Measurements from ENCODE around the gene VARS2. TPM values are rescaled to one million over a fixed set of nuclear protein-coding genes. Genes with fewer than 3 reads are reported as not detected.

The VARS2 gene
- total RNA-seq, 1 experiment from 2014 or later = 60.3 TPM

DNA sequence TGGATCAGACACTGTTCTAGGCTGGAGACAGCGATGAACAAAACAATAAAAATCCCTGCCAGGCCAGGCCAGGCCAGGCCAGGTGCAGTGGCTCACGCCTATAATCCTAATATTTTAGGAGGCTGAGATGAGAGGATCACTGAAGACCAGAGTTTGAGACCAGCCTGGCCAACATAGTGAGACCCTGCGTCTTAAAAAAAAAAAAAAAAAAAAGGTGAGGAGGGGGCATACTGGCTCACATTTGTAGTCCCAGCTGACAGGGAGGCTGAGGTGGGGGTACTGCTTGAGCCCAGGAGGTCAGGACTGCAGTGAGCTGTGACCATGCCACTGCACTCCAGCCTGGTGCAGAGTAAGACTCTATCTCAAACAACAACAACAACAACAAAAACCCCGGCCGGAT lies 31.2 kb downstream of the VARS2 start:
- Histone ChIP-seq H3K27me3 (ENCODE audit: insufficient read depth, low read depth) (0 out of 2 replicates have a peak, but pooled peaks cover 3% of the 10 kb centered on the region), H3K4me2 (no peak overlapping the region), H3K9me2 (ENCODE audit: insufficient read depth) (no peaks in the 10 kb centered on the region), H3K4me1 (replicated peaks; ENCODE audit: insufficient read depth) (peaks cover 4% of the 10 kb centered on the region; the same call in 1 of the 2 replicates), H2AFZ (no peak overlapping the region), H3K79me2 (ENCODE audit: low read depth) (no peaks in the 10 kb centered on the region), H4K20me1 (ENCODE audit: insufficient read depth) (no peaks in the 10 kb centered on the region), H3K36me3 (ENCODE audit: low read depth) (no peaks in the 10 kb centered on the region), H3K4me3 (no peak overlapping the region), H3K27ac (no peak overlapping the region), H3F3A (ENCODE audit: insufficient read depth, low read depth) (peaks cover 5% of the 10 kb centered on the region; the same call in 1 of the 2 replicates), H3K9me3 (ENCODE audit: insufficient read depth, low read depth) (no peaks in the 10 kb centered on the region)
- no TSS peak for BruUV-seq (replicated peaks)
- TF ChIP-seq EZH2 (IDR thresholded peaks at IDR 0.05; ENCODE audit: low read depth) = no peak
- TF ChIP-seq, protein P1, sequence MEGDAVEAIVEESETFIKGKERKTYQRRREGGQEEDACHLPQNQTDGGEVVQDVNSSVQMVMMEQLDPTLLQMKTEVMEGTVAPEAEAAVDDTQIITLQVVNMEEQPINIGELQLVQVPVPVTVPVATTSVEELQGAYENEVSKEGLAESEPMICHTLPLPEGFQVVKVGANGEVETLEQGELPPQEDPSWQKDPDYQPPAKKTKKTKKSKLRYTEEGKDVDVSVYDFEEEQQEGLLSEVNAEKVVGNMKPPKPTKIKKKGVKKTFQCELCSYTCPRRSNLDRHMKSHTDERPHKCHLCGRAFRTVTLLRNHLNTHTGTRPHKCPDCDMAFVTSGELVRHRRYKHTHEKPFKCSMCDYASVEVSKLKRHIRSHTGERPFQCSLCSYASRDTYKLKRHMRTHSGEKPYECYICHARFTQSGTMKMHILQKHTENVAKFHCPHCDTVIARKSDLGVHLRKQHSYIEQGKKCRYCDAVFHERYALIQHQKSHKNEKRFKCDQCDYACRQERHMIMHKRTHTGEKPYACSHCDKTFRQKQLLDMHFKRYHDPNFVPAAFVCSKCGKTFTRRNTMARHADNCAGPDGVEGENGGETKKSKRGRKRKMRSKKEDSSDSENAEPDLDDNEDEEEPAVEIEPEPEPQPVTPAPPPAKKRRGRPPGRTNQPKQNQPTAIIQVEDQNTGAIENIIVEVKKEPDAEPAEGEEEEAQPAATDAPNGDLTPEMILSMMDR (conservative IDR thresholded peaks at IDR 0.05) = no peak
- no peak for DNase-seq
- intact Hi-C loops (cut with micrococcal nuclease; ENCODE audit: unreplicated experiment) = no loop called here
- ChIA-PET CTCF (interaction anchor here (0.5 kb wide), 1 partner anchor 132 kb away, joined by 4 read pairs; no protein-coding TSS in a partner anchor), POLR2A (ENCODE audit: unreplicated experiment) (interaction anchor here (0.6 kb wide), 1 partner anchor 953 kb away, joined by 8 read pairs; no protein-coding TSS in a partner anchor)

DNA sequence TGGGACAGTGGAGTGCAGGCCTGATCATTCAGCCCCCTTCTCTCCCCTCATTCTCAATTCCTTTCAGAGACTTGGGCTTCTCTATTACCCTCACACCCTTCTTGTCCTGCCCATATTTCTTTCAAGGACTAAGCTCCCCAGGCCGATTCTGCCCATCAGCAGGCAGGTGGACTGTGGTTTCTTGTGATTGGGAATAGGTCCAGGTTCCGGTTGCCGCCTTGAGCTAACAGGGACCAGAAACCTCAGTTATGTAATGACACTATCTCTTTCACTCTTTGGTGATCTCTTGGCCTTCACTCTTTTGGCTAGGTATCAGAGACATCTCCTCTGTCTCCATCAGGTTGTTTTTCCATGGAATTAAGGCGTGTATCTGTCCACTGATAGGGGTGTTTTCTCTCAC lies 33.2 kb downstream of the VARS2 start:
- Histone ChIP-seq H3K4me2 (no peak overlapping the region), H3K79me2 (ENCODE audit: low read depth) (no peaks in the 10 kb centered on the region), H3K4me1 (replicated peaks; ENCODE audit: insufficient read depth) (peaks cover 3% of the 10 kb centered on the region; the same call in 1 of the 2 replicates), H3K9me3 (ENCODE audit: insufficient read depth, low read depth) (no peaks in the 10 kb centered on the region), H2AFZ (no peak overlapping the region), H4K20me1 (ENCODE audit: insufficient read depth) (no peaks in the 10 kb centered on the region), H3K4me3 (no peak overlapping the region), H3F3A (ENCODE audit: insufficient read depth, low read depth) (peaks cover 5% of the 10 kb centered on the region; the same call in 1 of the 2 replicates), H3K27ac (no peak overlapping the region), H3K9me2 (ENCODE audit: insufficient read depth) (no peaks in the 10 kb centered on the region), H3K27me3 (ENCODE audit: insufficient read depth, low read depth) (peaks cover 10% of the 10 kb centered on the region; the same call in 1 of the 2 replicates), H3K36me3 (ENCODE audit: low read depth) (no peaks in the 10 kb centered on the region)
- POLR2A ChIA-PET (ENCODE audit: unreplicated experiment) = no interaction called here
- intact Hi-C loops (cut with micrococcal nuclease; ENCODE audit: unreplicated experiment) = no loop called here
- BruUV-seq (replicated peaks) = no TSS peak
- CTCF ChIA-PET = no interaction called here
- TF ChIP-seq EZH2 (IDR thresholded peaks at IDR 0.05; ENCODE audit: low read depth) = no peak
- TF ChIP-seq, protein P1 (conservative IDR thresholded peaks at IDR 0.05) = no peak
- no peak for DNase-seq

DNA sequence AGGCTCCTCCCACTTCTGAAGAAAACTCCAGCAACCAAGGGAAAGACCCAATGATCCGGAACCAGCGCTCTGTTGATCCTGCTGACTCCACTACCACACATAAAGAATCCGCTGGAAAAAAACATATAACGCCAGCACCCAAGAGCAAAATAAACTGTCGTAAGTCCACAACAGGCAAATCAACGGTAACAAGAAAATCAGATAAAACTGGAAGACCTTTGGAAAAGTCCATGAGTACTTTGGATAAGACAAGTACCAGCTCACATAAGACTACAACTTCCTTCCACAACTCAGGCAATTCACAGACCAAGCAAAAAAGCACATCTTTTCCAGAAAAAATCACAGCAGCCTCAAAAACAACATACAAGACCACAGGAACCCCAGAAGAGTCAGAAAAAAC lies 34.8 kb downstream of the VARS2 start:
- TF ChIP-seq EZH2 (IDR thresholded peaks at IDR 0.05; ENCODE audit: low read depth) = no peak
- TF ChIP-seq, protein P1 (conservative IDR thresholded peaks at IDR 0.05) = no peak
- H3K36me3 ChIP-seq (ENCODE audit: low read depth) = no peaks in the 10 kb centered on the region
- no TSS peak for BruUV-seq (replicated peaks)
- H3F3A ChIP-seq (ENCODE audit: insufficient read depth, low read depth) = no peaks in the 10 kb centered on the region
- intact Hi-C loops (cut with micrococcal nuclease; ENCODE audit: unreplicated experiment) = no loop called here
- no peaks in the 10 kb centered on the region for H3K9me2 ChIP-seq (ENCODE audit: insufficient read depth)
- no peak overlapping the region for H3K4me3 ChIP-seq
- H3K79me2 ChIP-seq (ENCODE audit: low read depth) = no peaks in the 10 kb centered on the region
- ChIA-PET POLR2A (ENCODE audit: unreplicated experiment) (no interaction called here), CTCF (no interaction called here)
- H3K27me3 ChIP-seq (ENCODE audit: insufficient read depth, low read depth) = peaks cover 10% of the 10 kb centered on the region; the same call in 1 of the 2 replicates
- H2AFZ ChIP-seq = no peak overlapping the region
- no peaks in the 10 kb centered on the region for H3K4me1 ChIP-seq (replicated peaks; ENCODE audit: insufficient read depth)
- no peaks in the 10 kb centered on the region for H3K9me3 ChIP-seq (ENCODE audit: insufficient read depth, low read depth)
- H3K27ac ChIP-seq = no peak overlapping the region
- no peaks in the 10 kb centered on the region for H4K20me1 ChIP-seq (ENCODE audit: insufficient read depth)
- H3K4me2 ChIP-seq = no peak overlapping the region
- no peak for DNase-seq

Data from PC-9 (cell line).